A549 (cell line): Measurements from ENCODE around the gene AP3B1. TPM values are rescaled to one million over a fixed set of nuclear protein-coding genes. Genes with fewer than 3 reads are reported as not detected.

ENCODE experiments used
- ATAC-seq, 2 experiments: fragments of 200-7000 bp in 1 of 2; fragments of >200 bp in 1 of 2; cut with Nextera tagmentation in 1 of 2; cut with Tn5 transposase in 1 of 2; 3 replicates each; pipeline versions ENCODE4 v1.8.0 to v1.9.1; 2018 to 2020; ENCODE audit warnings: mild to moderate bottlenecking in 1 of 2, moderate library complexity in 1 of 2
- CTCF ChIA-PET: fragments of 300-600 bp; sonication (Branson Sonifier 250); formaldehyde crosslinking; extraction: SDS; loops from one replicate; lab custom pipeline; 2021; ENCODE audit warnings: antibody characterized with exemption, inconsistent platforms; lab: Yijun Ruan, JAX
- POLR2A ChIA-PET: fragments of 350-600 bp; formaldehyde crosslinking; extraction: SDS; loops from one replicate; lab custom pipeline; 2021; ENCODE audit warnings: antibody characterized with exemption, inconsistent platforms; lab: Yijun Ruan, JAX
- DNase-seq, 2 experiments: peaks; one replicate each; pipeline versions ENCODE4 v3.0.0 to v3.0.0-alpha.2; 2011 to 2016; ENCODE audit warnings: low read depth in 1 of 2, low spot score in 1 of 2
- FAIRE-seq: peaks from 2 replicates; lab custom pipeline; 2011; peaks lifted over from hg19 to GRCh38; lab: Jason Lieb, UNC
- H3K27ac ChIP-seq, 2 experiments: fragments of >200 bp; sonication (Bioruptor Twin); formaldehyde crosslinking; 3 replicates each; pipeline ENCODE4 v1.5.1; 2016 to 2017
- H3K4me1 ChIP-seq: fragments of >200 bp; sonication (Bioruptor Twin); formaldehyde crosslinking; 3 replicates; pipeline ENCODE4 v1.6.1; 2016
- H3K4me2 ChIP-seq: fragments of >200 bp; sonication (Bioruptor Twin); formaldehyde crosslinking; 3 replicates; pipeline ENCODE4 v1.6.1; 2016
- H3K4me3 ChIP-seq: fragments of >200 bp; sonication (Bioruptor Twin); formaldehyde crosslinking; 3 replicates; pipeline ENCODE4 v1.5.1; 2016
- H3K9me3 ChIP-seq: fragments of >200 bp; sonication (Bioruptor Twin); formaldehyde crosslinking; 3 replicates; pipeline ENCODE4 v1.6.1; 2016
- CBX2 ChIP-seq: fragments of 200-600 bp; sonication (generic); IDR thresholded peaks from 2 replicates; pipeline ENCODE4 v1.6.1; 2016; ENCODE audit warnings: low read depth, mild to moderate bottlenecking, borderline replicate concordance
- CBX8 ChIP-seq: fragments of 200-600 bp; sonication (generic); IDR thresholded peaks from 2 replicates; pipeline ENCODE4 v1.6.1; 2016
- CHD4 ChIP-seq: fragments of 200-600 bp; sonication (generic); IDR thresholded peaks from 2 replicates; pipeline ENCODE4 v1.6.1; 2016; ENCODE audit warnings: antibody characterized with exemption, mild to moderate bottlenecking, borderline replicate concordance
- CTCF ChIP-seq: fragments of >200 bp; sonication (Bioruptor Twin); formaldehyde crosslinking; IDR thresholded peaks from 3 replicates; pipeline ENCODE4 v1.5.1; 2016
- EHF ChIP-seq: fragments of 250-450 bp; sonication (Bioruptor Pico); IDR thresholded peaks from 2 replicates; pipeline ENCODE4 v1.5.0; 2020; ENCODE audit warnings: mild to moderate bottlenecking
- EHMT2 ChIP-seq: fragments of 200-600 bp; sonication (generic); IDR thresholded peaks from 2 replicates; pipeline ENCODE4 v1.6.1; 2016; ENCODE audit warnings: antibody characterized with exemption, low read depth, mild to moderate bottlenecking, moderate library complexity
- EP300 ChIP-seq, 2 experiments: fragments of >200 bp; sonication (Bioruptor Twin); formaldehyde crosslinking; IDR thresholded peaks; 2 replicates in 1 of 2; 3 replicates in 1 of 2; pipeline ENCODE4 v1.6.1; 2016 to 2017
- ESRRA ChIP-seq: fragments of 150-350 bp; IDR thresholded peaks from 2 replicates; pipeline ENCODE4 v1.6.1; 2014; ENCODE audit warnings: mild to moderate bottlenecking, low read length, borderline replicate concordance
- HOXB5 ChIP-seq: fragments of 250-450 bp; sonication (Bioruptor Pico); IDR thresholded peaks from 2 replicates; pipeline ENCODE4 v1.5.0; 2020; ENCODE audit warnings: mild to moderate bottlenecking, moderate library complexity
- KDM1A ChIP-seq: fragments of 200-600 bp; sonication (generic); IDR thresholded peaks from 2 replicates; pipeline ENCODE4 v1.6.1; 2016; ENCODE audit warnings: low read depth, mild to moderate bottlenecking
- MAFK ChIP-seq: fragments of 450-650 bp; IDR thresholded peaks from 2 replicates; pipeline ENCODE4 v1.6.1; 2014; ENCODE audit not compliant: partially characterized antibody
- MAX ChIP-seq: IDR thresholded peaks from 2 replicates; pipeline ENCODE4 v1.6.1; 2012
- MYC ChIP-seq: IDR thresholded peaks from 2 replicates; pipeline ENCODE4 v1.6.1; 2012; ENCODE audit warnings: mild to moderate bottlenecking, inconsistent platforms, low read length, improper control_type of control experiment, borderline replicate concordance
- NFE2L2 ChIP-seq: fragments of 150-350 bp; conservative IDR thresholded peaks from 2 replicates; pipeline ENCODE4 v1.6.1; 2014; ENCODE audit warnings: low read length
- NR3C1 ChIP-seq: fragments of >200 bp; sonication (Bioruptor Twin); formaldehyde crosslinking; IDR thresholded peaks from 3 replicates; pipeline ENCODE4 v1.6.1; 2017
- PHF8 ChIP-seq: fragments of 200-600 bp; sonication (generic); IDR thresholded peaks from 2 replicates; pipeline ENCODE4 v1.6.1; 2016; ENCODE audit warnings: low read depth, mild to moderate bottlenecking, antibody characterized with exemption, moderate library complexity, borderline replicate concordance
- POLR2AphosphoS2 ChIP-seq: conservative IDR thresholded peaks from 2 replicates; pipeline ENCODE4 v1.6.1; 2012; ENCODE audit warnings: low read length, improper control_type of control experiment, inconsistent platforms
- RARB ChIP-seq: fragments of 250-450 bp; sonication (Bioruptor Pico); IDR thresholded peaks from 2 replicates; pipeline ENCODE4 v1.8.0; 2021; ENCODE audit warnings: mild to moderate bottlenecking, moderate library complexity
- RFX5 ChIP-seq: fragments of 450-650 bp; IDR thresholded peaks from 2 replicates; pipeline ENCODE4 v1.7.1; 2014; ENCODE audit warnings: antibody characterized with exemption, mild to moderate bottlenecking, moderate library complexity
- RNF2 ChIP-seq: fragments of 200-600 bp; sonication (generic); IDR thresholded peaks from 2 replicates; pipeline ENCODE4 v1.6.1; 2016; ENCODE audit warnings: low read depth, mild to moderate bottlenecking, antibody characterized with exemption, moderate library complexity, borderline replicate concordance
- SMC3 ChIP-seq: fragments of >200 bp; sonication (Bioruptor Twin); formaldehyde crosslinking; IDR thresholded peaks from 3 replicates; pipeline ENCODE4 v1.6.1; 2018; ENCODE audit warnings: inconsistent platforms
- SREBF2 ChIP-seq: fragments of 450-650 bp; IDR thresholded peaks from 2 replicates; pipeline ENCODE4 v1.6.1; 2014; ENCODE audit warnings: mild to moderate bottlenecking, moderate library complexity
- TP53 ChIP-seq: fragments of 250-450 bp; sonication (Bioruptor Pico); IDR thresholded peaks from 2 replicates; pipeline ENCODE4 v1.5.0; 2021; ENCODE audit warnings: mild to moderate bottlenecking, moderate library complexity
- ZFP36 ChIP-seq: fragments of 450-650 bp; IDR thresholded peaks from 2 replicates; pipeline ENCODE4 v1.6.1; 2014; ENCODE audit warnings: borderline replicate concordance; ENCODE audit not compliant: partially characterized antibody
- ZSCAN20 ChIP-seq: fragments of 250-450 bp; sonication (Bioruptor Pico); IDR thresholded peaks from 2 replicates; pipeline ENCODE4 v1.8.0; 2022; ENCODE audit warnings: mild to moderate bottlenecking, moderate library complexity
- WGBS: methylation state at CpG from one replicate; pipeline ENCODE4 v1.1.6; 2017; ENCODE audit errors: missing lambda C conversion rate; 5-methylcytosine and 5-hydroxymethylcytosine counted together
- polyA plus RNA-seq, 4 experiments: library from polyadenylated mRNA; depleted of rRNA in 3 of 4; stranded (reverse); fragments of >200 nt; fragmentation: RNase III in 1 of 4; extraction: RNeasy Plus Mini Kit Qiagen cat#74134 plus additional on column Dnase treatment in 1 of 4; gene quantifications; 2 replicates in 3 of 4; 3 replicates in 1 of 4; pipeline ENCODE4 v1.2.3, GENCODE V29; 2011 to 2017
- TF ChIP-seq, protein P1 (sequence below): IDR thresholded peaks from 2 replicates; pipeline ENCODE4 v1.6.1; 2012; ENCODE audit warnings: low read depth, borderline replicate concordance
- TF ChIP-seq, protein P2 (sequence below): fragments of 250-450 bp; sonication (Bioruptor Pico); IDR thresholded peaks from 2 replicates; pipeline ENCODE4 v1.5.0; 2020; ENCODE audit warnings: low read depth, mild to moderate bottlenecking, moderate library complexity
- TF ChIP-seq, protein P3 (sequence below): fragments of >200 bp; sonication (Bioruptor Twin); formaldehyde crosslinking; IDR thresholded peaks from 2 replicates; pipeline ENCODE4 v1.6.1; 2016

AP3B1 gene
- polyA plus RNA-seq, 2 of the 4 experiments (the other 2 are of a cell fraction): 52.4 to 70.5 TPM

DNA sequence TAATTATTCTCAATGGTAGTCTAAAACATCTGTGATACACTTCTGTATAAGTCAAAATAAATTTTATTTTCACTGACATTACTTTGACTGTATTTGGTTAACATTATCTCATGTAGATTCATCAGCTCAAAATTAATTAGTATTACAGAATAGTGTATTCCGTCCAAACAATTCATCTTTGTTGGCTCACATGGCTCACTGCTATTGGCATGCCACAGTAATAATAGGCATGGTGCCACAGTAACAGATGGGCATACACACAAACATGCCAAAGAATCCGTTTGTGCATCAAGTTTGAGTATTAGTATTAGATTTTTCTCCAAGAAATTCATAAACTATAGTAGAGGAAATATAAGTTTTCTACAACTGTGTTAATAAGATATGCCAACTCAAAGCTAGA, 14.2 kb downstream of the AP3B1 start:
- POLR2A ChIA-PET: no interaction called here
- WGBS: 63% methylated on average over 2 of the region's 2 CpGs
- Histone ChIP-seq H3K4me2 (no peak overlapping the region), H3K9me3 (no peaks in the 10 kb centered on the region), H3K4me3 (no peak overlapping the region), H3K4me1 (no peaks in the 10 kb centered on the region), H3K27ac (no peak overlapping the region)
- ATAC-seq (no peak), DNase-seq (no peak), FAIRE-seq (no peak)
- CTCF ChIA-PET: no interaction called here
- TF ChIP-seq POLR2AphosphoS2 (no peak), KDM1A (no peak), RFX5 (no peak), CBX2 (no peak)
- TF ChIP-seq, protein P1, sequence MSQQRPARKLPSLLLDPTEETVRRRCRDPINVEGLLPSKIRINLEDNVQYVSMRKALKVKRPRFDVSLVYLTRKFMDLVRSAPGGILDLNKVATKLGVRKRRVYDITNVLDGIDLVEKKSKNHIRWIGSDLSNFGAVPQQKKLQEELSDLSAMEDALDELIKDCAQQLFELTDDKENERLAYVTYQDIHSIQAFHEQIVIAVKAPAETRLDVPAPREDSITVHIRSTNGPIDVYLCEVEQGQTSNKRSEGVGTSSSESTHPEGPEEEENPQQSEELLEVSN: no peak

GRCh38 chr5:78279194-78279593, 15.3 kb downstream of the AP3B1 start:
- ChIA-PET POLR2A (interaction anchor here (0.6 kb wide), 1 partner anchor 39 kb away, joined by 4 read pairs; no protein-coding TSS in a partner anchor), CTCF (no interaction called here)
- TF ChIP-seq MAFK: no peak
- no peak for TF ChIP-seq TP53 (CRISPR knock-in tag)
- TF ChIP-seq, protein P2, sequence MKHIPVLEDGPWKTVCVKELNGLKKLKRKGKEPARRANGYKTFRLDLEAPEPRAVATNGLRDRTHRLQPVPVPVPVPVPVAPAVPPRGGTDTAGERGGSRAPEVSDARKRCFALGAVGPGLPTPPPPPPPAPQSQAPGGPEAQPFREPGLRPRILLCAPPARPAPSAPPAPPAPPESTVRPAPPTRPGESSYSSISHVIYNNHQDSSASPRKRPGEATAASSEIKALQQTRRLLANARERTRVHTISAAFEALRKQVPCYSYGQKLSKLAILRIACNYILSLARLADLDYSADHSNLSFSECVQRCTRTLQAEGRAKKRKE (CRISPR knock-in tag): no peak
- TF ChIP-seq RARB (CRISPR knock-in tag): no peak
- no peak for TF ChIP-seq ZSCAN20 (CRISPR knock-in tag)
- TF ChIP-seq, protein P3, sequence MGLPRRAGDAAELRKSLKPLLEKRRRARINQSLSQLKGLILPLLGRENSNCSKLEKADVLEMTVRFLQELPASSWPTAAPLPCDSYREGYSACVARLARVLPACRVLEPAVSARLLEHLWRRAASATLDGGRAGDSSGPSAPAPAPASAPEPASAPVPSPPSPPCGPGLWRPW: no peak
- no peak for TF ChIP-seq HOXB5 (CRISPR knock-in tag)
- no peak for TF ChIP-seq ZFP36
- TF ChIP-seq CBX2: no peak
- TF ChIP-seq CBX8: no peak
- no peak for TF ChIP-seq SREBF2
- TF ChIP-seq CHD4: no peak
- no peak for TF ChIP-seq MYC
- TF ChIP-seq SMC3: no peak
- TF ChIP-seq RNF2: no peak
- no peak for TF ChIP-seq PHF8
- no peak for TF ChIP-seq EHF (CRISPR knock-in tag)
- no peak for TF ChIP-seq MAX
- H3K9me3 ChIP-seq: no peaks in the 10 kb centered on the region
- H3K4me1 ChIP-seq: no peaks in the 10 kb centered on the region
- no peak overlapping the region for H3K4me2 ChIP-seq
- WGBS: 91% methylated on average over 5 of the region's 5 CpGs
- DNase-seq (no peak), ATAC-seq (no peak), FAIRE-seq (no peak)
- H3K4me3 ChIP-seq: no peak overlapping the region
- H3K27ac ChIP-seq: no peak overlapping the region

- no peak for FAIRE-seq
Measured at GRCh38 chr5:78277715-78278114, 16.8 kb downstream of the AP3B1 start.

More at GRCh38 chr5:78277715-78278114, 16.8 kb downstream of the AP3B1 start:
- TF ChIP-seq RNF2 (no peak), EP300 (IDR thresholded peaks at IDR 0.05) (no peak), ESRRA (no peak), EHMT2 (no peak), NFE2L2 (no peak), SMC3 (no peak), NR3C1 (no peak), TP53 (CRISPR knock-in tag) (no peak), ZFP36 (no peak), KDM1A (no peak), CTCF (no peak)
- TF ChIP-seq, protein P3: no peak
- TF ChIP-seq, protein P2 (CRISPR knock-in tag): no peak
- no peak overlapping the region for H3K4me2 ChIP-seq
- CTCF ChIA-PET: no interaction called here
- no peak overlapping the region for H3K27ac ChIP-seq
- H3K9me3 ChIP-seq: no peaks in the 10 kb centered on the region
- no peaks in the 10 kb centered on the region for H3K4me1 ChIP-seq
- H3K4me3 ChIP-seq: no peak overlapping the region
- no peak for DNase-seq
- WGBS: 98% methylated on average over 1 of the region's 1 CpG
- ATAC-seq: no peak
- POLR2A ChIA-PET: no interaction called here
